Head of caudate nucleus (tissue), 42 donors: Measurements from ENCODE around the gene IL15RA.
"Not testable (repeated sequence)": the region's sequence is repeated elsewhere in the genome, so short reads cannot be mapped to it uniquely, and the experiment has no call there.

Experiments
- DNase-seq, 42 donors: peaks; one replicate each; pipeline versions ENCODE4 v3.0.0 to v3.0.0-alpha.2; 2020 to 2021; ENCODE audit warnings: mixed read lengths in 7 of 42
- intact Hi-C: fragments of 100-400 bp; cut with DNase I; formaldehyde crosslinking; loops from one replicate; pipeline ENCODE4 v1.15.0; 2022

IL15RA gene

GRCh38 chr10:6009150-6009549 is 31.8 kb upstream of the IL15RA start:
- DNase-seq, result no peak
- intact Hi-C loops, result no loop called here

- no peak for DNase-seq
- intact Hi-C loops, result no loop called here
Measured at GRCh38 chr10:6008497-6009142, 31.3 kb upstream of the IL15RA start.

GRCh38 chr10:6006991-6007390 is 29.6 kb upstream of the IL15RA start:
- intact Hi-C loops, result no loop called here
- DNase-seq, result no peak

GRCh38 chr10:6006546-6006945 is 29.2 kb upstream of the IL15RA start:
- no peak for DNase-seq

GRCh38 chr10:6005856-6006395 is 28.6 kb upstream of the IL15RA start:
- no peak for DNase-seq
- intact Hi-C loops, result no loop called here

More at GRCh38 chr10:6006546-6006945, 29.2 kb upstream of the IL15RA start:
- intact Hi-C loops, result no loop called here

- intact Hi-C loops, DNase-seq: not testable (repeated sequence)
Measured at GRCh38 chr10:6005161-6005804, 27.9 kb upstream of the IL15RA start.

- no peak for DNase-seq
Measured at GRCh38 chr10:6002809-6003510, 25.6 kb upstream of the IL15RA start.

GRCh38 chr10:5999440-6000165 is 22.3 kb upstream of the IL15RA start:
- no peak for DNase-seq
- intact Hi-C loops, result no loop called here

More at GRCh38 chr10:6002809-6003510, 25.6 kb upstream of the IL15RA start:
- intact Hi-C loops, result no loop called here

- intact Hi-C loops, result no loop called here
Measured at GRCh38 chr10:5996696-5997095, 19.4 kb upstream of the IL15RA start.

GRCh38 chr10:5992398-5992797 is 15.1 kb upstream of the IL15RA start:
- intact Hi-C loops, result no loop called here
- no peak for DNase-seq

More at GRCh38 chr10:5996696-5997095, 19.4 kb upstream of the IL15RA start:
- DNase-seq, result no peak

- intact Hi-C loops, result no loop called here
Measured at GRCh38 chr10:5991708-5992107, 14.4 kb upstream of the IL15RA start.

GRCh38 chr10:5989756-5990155 is 12.4 kb upstream of the IL15RA start:
- intact Hi-C loops, result no loop called here
- no peak for DNase-seq

More at GRCh38 chr10:5991708-5992107, 14.4 kb upstream of the IL15RA start:
- no peak for DNase-seq

- DNase-seq, result no peak
- intact Hi-C loops, result no loop called here
Measured at GRCh38 chr10:5988336-5988920, 11.1 kb upstream of the IL15RA start.

GRCh38 chr10:5987747-5988146 is 10.4 kb upstream of the IL15RA start:
- intact Hi-C loops, result no loop called here
- peak in 1 of 42 donors; percentile 41 for DNase-seq

- DNase-seq, result peak in 1 of 42 donors; percentile 32
Measured at GRCh38 chr10:5985029-5985428, 7.7 kb upstream of the IL15RA start.

GRCh38 chr10:5983774-5984173 is 6.4 kb upstream of the IL15RA start:
- DNase-seq, result peak in 1 of 42 donors; percentile 17
- intact Hi-C loops, result no loop called here

More at GRCh38 chr10:5985029-5985428, 7.7 kb upstream of the IL15RA start:
- intact Hi-C loops, result no loop called here

- intact Hi-C loops, result no loop called here
- no peak for DNase-seq
Measured at GRCh38 chr10:5981529-5981928, 4.2 kb upstream of the IL15RA start.

- no peak for DNase-seq
- intact Hi-C loops, result no loop called here
Measured at GRCh38 chr10:5978230-5978489, 817 bp upstream of the IL15RA start.
